Measurements from ENCODE around the gene TSPAN4. TPM values are rescaled to one million over a fixed set of nuclear protein-coding genes. Genes with fewer than 3 reads are reported as not detected.

The TSPAN4 gene
- total RNA-seq, 4 donors from 2014 or later, result 81.4 to 156 (median 129) TPM

- intact Hi-C loops (cut with DNase I), result loop anchor here (2.0 kb wide), 1 partner anchor 82 kb away; no protein-coding TSS in a partner anchor
- Histone ChIP-seq H3K36me3 (peaks cover 3 to 24% (median 21%) of the 10 kb centered on the region in 4 donors), H3K4me1 (peaks cover 60 to 90% (median 84%) of the 10 kb centered on the region in 4 donors), H3K4me3 (peak overlapping the region; percentile 80 to 94 (median 90)), H3K27ac (replicated peaks in 1 of 4) (peak overlapping the region; percentile 88 to 94 (median 91)), H3K9me3 (no peaks in the 10 kb centered on the region), H3K27me3 (peaks cover 0 to 17% (median 5%) of the 10 kb centered on the region in 4 donors)
- peak; percentile 98 for DNase-seq (ENCODE audit: extremely low spot score)
- no peak for TF ChIP-seq POLR2A (IDR thresholded peaks at IDR 0.05; ENCODE audit: low read depth)
- TF ChIP-seq EP300 (IDR thresholded peaks at IDR 0.05), result no peak
- TF ChIP-seq POLR2AphosphoS5 (IDR thresholded peaks at IDR 0.05), result peak; percentile 79 to 89
- TF ChIP-seq, protein P1, sequence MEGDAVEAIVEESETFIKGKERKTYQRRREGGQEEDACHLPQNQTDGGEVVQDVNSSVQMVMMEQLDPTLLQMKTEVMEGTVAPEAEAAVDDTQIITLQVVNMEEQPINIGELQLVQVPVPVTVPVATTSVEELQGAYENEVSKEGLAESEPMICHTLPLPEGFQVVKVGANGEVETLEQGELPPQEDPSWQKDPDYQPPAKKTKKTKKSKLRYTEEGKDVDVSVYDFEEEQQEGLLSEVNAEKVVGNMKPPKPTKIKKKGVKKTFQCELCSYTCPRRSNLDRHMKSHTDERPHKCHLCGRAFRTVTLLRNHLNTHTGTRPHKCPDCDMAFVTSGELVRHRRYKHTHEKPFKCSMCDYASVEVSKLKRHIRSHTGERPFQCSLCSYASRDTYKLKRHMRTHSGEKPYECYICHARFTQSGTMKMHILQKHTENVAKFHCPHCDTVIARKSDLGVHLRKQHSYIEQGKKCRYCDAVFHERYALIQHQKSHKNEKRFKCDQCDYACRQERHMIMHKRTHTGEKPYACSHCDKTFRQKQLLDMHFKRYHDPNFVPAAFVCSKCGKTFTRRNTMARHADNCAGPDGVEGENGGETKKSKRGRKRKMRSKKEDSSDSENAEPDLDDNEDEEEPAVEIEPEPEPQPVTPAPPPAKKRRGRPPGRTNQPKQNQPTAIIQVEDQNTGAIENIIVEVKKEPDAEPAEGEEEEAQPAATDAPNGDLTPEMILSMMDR (IDR thresholded peaks at IDR 0.05), result no peak
- WGBS, result 58% methylated on average over 3 of the region's 31 CpGs
Measured at GRCh38 chr11:844693-845644, 2.3 kb downstream of the TSPAN4 start.

GRCh38 chr11:845872-846495 lies 3.3 kb downstream of the TSPAN4 start:
- no peak for DNase-seq (ENCODE audit: extremely low spot score)
- Histone ChIP-seq H3K4me1 (peaks cover 62 to 90% (median 84%) of the 10 kb centered on the region in 4 donors), H3K9me3 (no peaks in the 10 kb centered on the region), H3K4me3 (peak overlapping the region in 3 of 4 donors; percentile 80 to 94 (median 89)), H3K27ac (replicated peaks in 1 of 4) (peak overlapping the region; percentile 88 to 94 (median 91)), H3K36me3 (peaks cover 0 to 20% (median 16%) of the 10 kb centered on the region in 4 donors), H3K27me3 (peaks cover 0 to 17% (median 5%) of the 10 kb centered on the region in 4 donors)
- TF ChIP-seq POLR2AphosphoS5 (IDR thresholded peaks at IDR 0.05), result no peak
- no peak for TF ChIP-seq EP300 (IDR thresholded peaks at IDR 0.05)
- no peak for TF ChIP-seq POLR2A (IDR thresholded peaks at IDR 0.05; ENCODE audit: low read depth)
- TF ChIP-seq, protein P1 (IDR thresholded peaks at IDR 0.05), result no peak
- WGBS, result no CpG with 5 or more reads among the region's 8 CpGs
- intact Hi-C loops (cut with DNase I), result loop anchor here (2.0 kb wide), 1 partner anchor 81 kb away; no protein-coding TSS in a partner anchor

DNA sequence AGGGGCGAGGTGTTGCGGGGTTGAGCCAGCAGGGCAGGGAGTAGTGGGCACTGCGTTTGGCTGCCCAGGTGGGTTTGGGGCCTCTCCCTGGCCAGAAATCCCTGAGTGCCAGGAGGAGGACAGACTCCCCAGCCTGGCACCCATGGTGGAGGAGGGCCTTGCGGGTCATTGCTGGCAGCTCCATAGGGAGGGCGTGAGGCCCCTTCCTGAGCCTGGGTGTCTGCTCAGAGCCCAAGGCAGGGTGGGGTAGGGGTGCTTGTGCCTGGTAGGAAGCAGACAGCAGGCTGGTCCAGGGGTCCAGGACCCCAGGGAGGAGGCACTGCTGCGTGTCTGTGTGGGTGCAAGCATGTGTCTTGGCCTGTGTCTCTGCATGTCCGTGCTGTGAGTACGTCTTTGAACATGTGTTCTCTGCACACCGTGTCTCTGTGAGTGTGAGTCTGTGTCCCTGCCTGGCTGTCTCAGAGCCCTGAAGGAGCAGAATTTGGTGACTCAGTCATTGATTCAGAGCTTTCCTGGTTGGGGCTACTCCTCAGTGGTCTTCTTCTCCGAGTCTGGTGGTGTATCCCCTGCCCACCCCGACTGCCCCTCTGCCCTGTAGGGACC lies 3.9 kb downstream of the TSPAN4 start:
- no peaks in the 10 kb centered on the region for H3K9me3 ChIP-seq
- peaks cover 57 to 90% (median 84%) of the 10 kb centered on the region in 4 donors for H3K4me1 ChIP-seq
- H3K27me3 ChIP-seq, result peaks cover 0 to 17% (median 5%) of the 10 kb centered on the region in 4 donors
- peak overlapping the region; percentile 88 to 94 (median 91) for H3K27ac ChIP-seq (replicated peaks in 1 of 4)
- 70% methylated on average over 6 of the region's 11 CpGs for WGBS
- H3K4me3 ChIP-seq, result no peak overlapping the region
- intact Hi-C loops (cut with DNase I), result no loop called here
- H3K36me3 ChIP-seq, result peaks cover 0 to 20% (median 13%) of the 10 kb centered on the region in 4 donors
- no peak for TF ChIP-seq POLR2AphosphoS5 (IDR thresholded peaks at IDR 0.05)
- TF ChIP-seq EP300 (IDR thresholded peaks at IDR 0.05), result no peak
- TF ChIP-seq, protein P1 (IDR thresholded peaks at IDR 0.05), result no peak
- TF ChIP-seq POLR2A (IDR thresholded peaks at IDR 0.05; ENCODE audit: low read depth), result no peak
- DNase-seq (ENCODE audit: extremely low spot score), result no peak

DNA sequence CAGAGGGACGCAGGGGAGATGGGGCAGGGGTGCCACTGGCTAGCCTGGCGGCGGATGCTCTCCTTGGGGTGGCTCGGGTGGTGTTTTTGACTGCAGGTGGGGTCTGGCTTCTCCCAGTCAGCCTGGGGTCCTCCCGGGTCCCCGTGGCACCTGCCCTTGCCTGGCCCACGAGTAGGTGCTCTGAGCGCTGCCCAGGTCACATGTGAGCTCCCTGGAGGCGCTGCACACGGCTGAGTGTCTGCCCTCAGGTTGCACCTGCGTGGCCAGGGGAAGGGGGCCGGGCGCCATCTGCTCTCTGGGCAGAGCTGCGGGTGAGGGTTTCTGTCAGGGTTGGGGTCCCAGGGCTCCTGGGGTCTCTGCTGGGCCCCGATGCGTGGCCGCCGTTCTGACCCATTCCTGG lies 5.2 kb downstream of the TSPAN4 start:
- no peak for DNase-seq (ENCODE audit: extremely low spot score)
- Histone ChIP-seq H3K27ac (replicated peaks in 1 of 4) (no peak overlapping the region), H3K36me3 (peaks cover 0 to 30% (median 13%) of the 10 kb centered on the region in 4 donors), H3K27me3 (peaks cover 0 to 17% (median 5%) of the 10 kb centered on the region in 4 donors), H3K4me3 (no peak overlapping the region), H3K4me1 (peaks cover 54 to 98% (median 87%) of the 10 kb centered on the region in 4 donors), H3K9me3 (no peaks in the 10 kb centered on the region)
- TF ChIP-seq, protein P1 (IDR thresholded peaks at IDR 0.05), result no peak
- no peak for TF ChIP-seq POLR2A (IDR thresholded peaks at IDR 0.05; ENCODE audit: low read depth)
- WGBS, result 95% methylated on average over 4 of the region's 18 CpGs
- intact Hi-C loops (cut with DNase I), result loop anchor here (2.0 kb wide), 1 partner anchor 203 kb away; no protein-coding TSS in a partner anchor

Data from esophagus muscularis mucosa (tissue), 4 donors.